Activated T-cell treated with anti-CD3 and anti-CD28 coated beads, Interleukin-2, amount 50 U/mL, for 72 hours (primary cell): ENCODE results near the gene MYOD1. TPM values are rescaled to one million over a fixed set of nuclear protein-coding genes. Genes with fewer than 3 reads are reported as not detected.

Source experiments
- ATAC-seq, 2 donors: fragments of 150-1000 bp; cut with Tn5 transposase; replicated peaks in 1 of 2; 2 replicates each; pipeline ENCODE4 v1.10.0; 2021; ENCODE audit warnings: moderate library complexity in 2 of 2, mild to moderate bottlenecking in 1 of 2
- DNase-seq, 2 donors: peaks; one replicate each; pipeline ENCODE4 v3.0.0; 2021 to 2022; ENCODE audit warnings: mixed read lengths in 1 of 2
- H3K27ac Mint-ChIP-seq: one replicate; pipeline ENCODE4 v1.8.0; 2022; ENCODE audit warnings: mild to moderate bottlenecking, moderate library complexity, mixed read lengths
- H3K27me3 Mint-ChIP-seq: one replicate; pipeline ENCODE4 v1.8.0; 2022; ENCODE audit warnings: low read depth, mixed read lengths
- H3K36me3 Mint-ChIP-seq, 2 donors: one replicate each; pipeline ENCODE4 v1.8.0; 2022; ENCODE audit warnings: mixed read lengths in 2 of 2, mild to moderate bottlenecking in 1 of 2; ENCODE audit not compliant: insufficient read depth in 2 of 2
- H3K4me1 Mint-ChIP-seq: one replicate; pipeline ENCODE4 v1.8.0; 2022; ENCODE audit warnings: low read depth, mixed read lengths
- H3K4me3 Mint-ChIP-seq, 2 donors: one replicate each; pipeline ENCODE4 v1.8.0; 2022; ENCODE audit warnings: mild to moderate bottlenecking in 2 of 2, mixed read lengths in 2 of 2, moderate library complexity in 2 of 2
- H3K9me3 Mint-ChIP-seq, 2 donors: one replicate each; pipeline ENCODE4 v1.8.0; 2022; ENCODE audit warnings: mixed read lengths in 2 of 2
- total RNA-seq, 2 donors: library from RNA; stranded (reverse); gene quantifications; one replicate each; pipeline ENCODE4 v1.2.3, GENCODE V29; 2022

Gene MYOD1
- not detected for total RNA-seq

DNA sequence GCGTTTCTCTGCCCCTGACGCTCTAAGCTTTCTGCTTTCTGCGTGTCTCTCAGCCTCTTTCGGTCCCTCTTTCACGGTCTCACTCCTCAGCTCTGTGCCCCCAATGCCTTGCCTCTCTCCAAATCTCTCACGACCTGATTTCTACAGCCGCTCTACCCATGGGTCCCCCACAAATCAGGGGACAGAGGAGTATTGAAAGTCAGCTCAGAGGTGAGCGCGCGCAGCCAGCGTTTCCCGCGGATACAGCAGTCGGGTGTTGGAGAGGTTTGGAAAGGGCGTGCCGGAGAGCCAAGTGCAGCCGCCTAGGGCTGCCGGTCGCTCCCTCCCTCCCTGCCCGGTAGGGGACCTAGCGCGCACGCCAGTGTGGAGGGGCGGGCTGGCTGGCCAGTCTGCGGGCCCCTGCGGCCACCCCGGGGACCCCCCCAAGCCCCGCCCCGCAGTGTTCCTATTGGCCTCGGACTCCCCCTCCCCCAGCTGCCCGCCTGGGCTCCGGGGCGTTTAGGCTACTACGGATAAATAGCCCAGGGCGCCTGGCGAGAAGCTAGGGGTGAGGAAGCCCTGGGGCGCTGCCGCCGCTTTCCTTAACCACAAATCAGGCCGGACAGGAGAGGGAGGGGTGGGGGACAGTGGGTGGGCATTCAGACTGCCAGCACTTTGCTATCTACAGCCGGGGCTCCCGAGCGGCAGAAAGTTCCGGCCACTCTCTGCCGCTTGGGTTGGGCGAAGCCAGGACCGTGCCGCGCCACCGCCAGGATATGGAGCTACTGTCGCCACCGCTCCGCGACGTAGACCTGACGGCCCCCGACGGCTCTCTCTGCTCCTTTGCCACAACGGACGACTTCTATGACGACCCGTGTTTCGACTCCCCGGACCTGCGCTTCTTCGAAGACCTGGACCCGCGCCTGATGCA is at the start of gene MYOD1:
MYOD1 (plus strand) TSS at position 544 of the 910 bp plus-strand sequence; CDS start at position 756, 212 bp downstream.
- DNase-seq = no peak

DNA sequence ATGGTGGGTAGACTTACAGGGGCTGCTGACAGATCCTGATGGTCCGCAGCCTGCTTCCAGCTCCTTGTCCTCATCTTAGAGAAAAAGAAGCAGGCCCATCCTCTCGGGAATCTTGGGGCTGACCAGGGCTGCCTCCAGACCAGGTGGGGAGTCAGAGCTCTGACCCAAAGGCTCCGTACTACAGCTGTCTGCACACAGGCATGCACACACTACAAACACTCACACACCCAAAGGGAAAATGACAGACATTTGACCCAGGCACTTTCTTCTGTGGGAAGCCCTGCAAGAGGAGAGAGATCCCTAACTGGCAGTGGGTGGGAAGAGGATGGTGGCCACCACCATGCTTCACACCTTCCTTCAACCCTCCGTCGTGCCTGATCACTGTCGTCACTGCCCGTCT is 46.9 kb upstream of the MYOD1 start:
- H3K27ac Mint-ChIP-seq = no peak overlapping the region
- DNase-seq (no peak), ATAC-seq (no peak)
- H3K27me3 Mint-ChIP-seq = peaks cover 49% of the 10 kb centered on the region
- no peak overlapping the region for H3K4me3 Mint-ChIP-seq
- peaks cover 0 to 5% of the 10 kb centered on the region in 2 donors for H3K36me3 Mint-ChIP-seq
- H3K4me1 Mint-ChIP-seq = no peaks in the 10 kb centered on the region
- peaks cover 4 to 6% of the 10 kb centered on the region in 2 donors for H3K9me3 Mint-ChIP-seq

More for the DNA sequence above, at the start of gene MYOD1:
- H3K9me3 Mint-ChIP-seq = no peaks in the 10 kb centered on the region
- H3K27me3 Mint-ChIP-seq = peaks cover 41% of the 10 kb centered on the region
- H3K27ac Mint-ChIP-seq = no peak within 1 kb of the TSS
- ATAC-seq = no peak
- H3K36me3 Mint-ChIP-seq = no peaks in the 10 kb centered on the region
- no peaks in the 10 kb centered on the region for H3K4me1 Mint-ChIP-seq
- no peak within 1 kb of the TSS for H3K4me3 Mint-ChIP-seq

DNA sequence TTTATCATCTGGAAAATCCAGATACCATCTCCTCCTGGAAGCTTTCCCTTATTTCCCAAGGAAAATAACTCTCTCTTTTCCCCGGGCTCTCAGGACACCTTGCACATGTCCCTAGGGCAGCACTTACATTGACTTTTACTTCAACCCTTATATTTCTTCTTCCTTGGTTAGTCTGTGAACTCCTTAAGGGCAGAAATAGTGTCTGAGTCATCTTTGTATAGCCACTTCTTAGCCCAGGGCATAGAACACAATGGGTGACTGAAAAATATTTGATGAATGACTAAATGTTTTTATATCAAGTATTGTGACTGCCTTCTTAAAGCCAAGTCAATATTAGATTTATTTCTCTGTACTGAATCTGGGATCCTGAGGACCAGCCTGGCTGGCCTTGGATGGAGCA is 45.4 kb upstream of the MYOD1 start:
- ATAC-seq = no peak
- no peak overlapping the region for H3K27ac Mint-ChIP-seq
- H3K4me1 Mint-ChIP-seq = no peaks in the 10 kb centered on the region
- H3K9me3 Mint-ChIP-seq = peaks cover 4 to 6% of the 10 kb centered on the region in 2 donors
- DNase-seq = no peak
- peaks cover 0 to 5% of the 10 kb centered on the region in 2 donors for H3K36me3 Mint-ChIP-seq
- no peak overlapping the region for H3K4me3 Mint-ChIP-seq
- H3K27me3 Mint-ChIP-seq = peaks cover 49% of the 10 kb centered on the region

DNA sequence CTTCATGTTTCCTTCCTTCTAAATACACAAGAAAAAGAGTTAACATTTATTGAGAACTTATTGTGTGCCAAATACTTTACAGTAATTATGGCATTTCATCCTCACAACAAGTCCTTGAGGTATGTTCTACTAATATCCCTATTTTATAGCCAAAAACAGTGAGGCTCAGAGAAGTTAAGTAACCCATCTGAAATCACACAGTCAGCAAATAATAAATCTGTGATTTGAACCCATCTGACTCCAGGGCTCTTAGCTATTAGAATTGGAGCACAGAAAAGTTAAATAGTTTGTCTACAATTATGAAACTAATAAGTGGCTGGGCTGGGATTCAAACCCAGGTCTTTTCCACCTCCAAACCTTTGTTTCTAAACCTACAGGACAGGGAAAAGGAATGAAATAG is 36.5 kb upstream of the MYOD1 start:
- Mint-ChIP-seq H3K36me3 (no peaks in the 10 kb centered on the region), H3K9me3 (no peaks in the 10 kb centered on the region), H3K4me3 (no peak overlapping the region), H3K27ac (no peak overlapping the region), H3K27me3 (peaks cover 18% of the 10 kb centered on the region), H3K4me1 (no peaks in the 10 kb centered on the region)
- ATAC-seq (no peak), DNase-seq (no peak)

DNA sequence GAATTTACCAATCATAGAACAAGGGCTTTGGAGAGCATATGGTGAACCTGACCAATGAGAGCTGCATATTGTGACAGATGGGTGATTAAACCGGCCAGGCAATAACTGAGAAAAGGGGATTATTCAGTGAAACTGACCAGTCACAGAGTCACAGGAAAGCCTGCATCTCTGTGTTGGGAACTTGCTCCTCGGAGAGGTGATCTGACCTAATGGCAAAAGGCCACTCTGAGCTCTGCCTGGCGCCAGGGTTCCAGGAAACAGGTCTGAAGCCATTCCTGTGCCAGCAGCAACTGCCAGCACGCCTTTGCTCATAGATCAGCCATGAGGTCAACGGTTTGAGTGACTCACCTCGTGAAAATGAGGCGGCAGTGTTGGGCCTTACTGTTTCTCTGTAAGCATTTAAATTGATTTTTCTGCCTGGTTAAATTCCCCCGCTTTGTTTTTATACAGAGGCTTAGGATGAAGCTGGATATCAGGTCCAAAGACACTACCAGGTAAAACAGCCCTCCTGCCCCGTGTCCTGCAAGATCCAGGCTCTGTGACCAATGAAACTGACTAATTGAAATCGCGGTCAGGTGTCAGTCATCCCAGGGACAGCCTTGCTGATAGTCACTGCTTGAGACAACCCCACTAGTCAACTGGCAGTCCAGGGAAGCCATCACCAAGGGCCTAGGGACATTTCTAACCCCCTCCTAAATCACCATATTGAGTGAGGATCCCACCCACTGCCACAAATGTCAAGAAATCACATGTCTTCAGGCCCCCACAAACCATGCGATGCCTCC is 35.8 kb upstream of the MYOD1 start:
- Mint-ChIP-seq H3K27me3 (peaks cover 18% of the 10 kb centered on the region), H3K27ac (no peak overlapping the region), H3K9me3 (no peaks in the 10 kb centered on the region), H3K4me3 (no peak overlapping the region), H3K36me3 (no peaks in the 10 kb centered on the region), H3K4me1 (no peaks in the 10 kb centered on the region)
- DNase-seq = no peak
- ATAC-seq = no peak

DNA sequence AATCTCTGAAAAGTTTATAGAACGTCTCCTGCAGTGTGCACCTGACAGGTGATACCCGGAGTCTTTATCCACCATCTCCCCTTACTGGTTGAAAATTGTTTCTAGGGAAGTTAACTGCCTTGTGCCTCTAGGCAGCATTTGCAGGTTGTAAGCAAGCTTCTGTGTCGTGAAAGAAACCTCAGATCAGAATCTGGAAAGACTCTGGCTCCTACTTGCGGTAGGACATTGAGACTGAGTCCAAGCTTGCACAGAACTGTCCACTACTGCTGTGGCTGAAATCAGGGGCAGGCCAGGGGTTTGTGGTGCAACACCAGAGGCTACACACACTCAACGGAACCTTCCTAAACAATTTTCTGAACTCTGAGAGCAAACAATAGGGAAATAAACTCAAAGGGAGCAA is 34.8 kb upstream of the MYOD1 start:
- Mint-ChIP-seq H3K4me3 (no peak overlapping the region), H3K9me3 (no peaks in the 10 kb centered on the region), H3K36me3 (no peaks in the 10 kb centered on the region), H3K27me3 (peaks cover 18% of the 10 kb centered on the region), H3K27ac (no peak overlapping the region), H3K4me1 (no peaks in the 10 kb centered on the region)
- ATAC-seq (no peak), DNase-seq (no peak)

DNA sequence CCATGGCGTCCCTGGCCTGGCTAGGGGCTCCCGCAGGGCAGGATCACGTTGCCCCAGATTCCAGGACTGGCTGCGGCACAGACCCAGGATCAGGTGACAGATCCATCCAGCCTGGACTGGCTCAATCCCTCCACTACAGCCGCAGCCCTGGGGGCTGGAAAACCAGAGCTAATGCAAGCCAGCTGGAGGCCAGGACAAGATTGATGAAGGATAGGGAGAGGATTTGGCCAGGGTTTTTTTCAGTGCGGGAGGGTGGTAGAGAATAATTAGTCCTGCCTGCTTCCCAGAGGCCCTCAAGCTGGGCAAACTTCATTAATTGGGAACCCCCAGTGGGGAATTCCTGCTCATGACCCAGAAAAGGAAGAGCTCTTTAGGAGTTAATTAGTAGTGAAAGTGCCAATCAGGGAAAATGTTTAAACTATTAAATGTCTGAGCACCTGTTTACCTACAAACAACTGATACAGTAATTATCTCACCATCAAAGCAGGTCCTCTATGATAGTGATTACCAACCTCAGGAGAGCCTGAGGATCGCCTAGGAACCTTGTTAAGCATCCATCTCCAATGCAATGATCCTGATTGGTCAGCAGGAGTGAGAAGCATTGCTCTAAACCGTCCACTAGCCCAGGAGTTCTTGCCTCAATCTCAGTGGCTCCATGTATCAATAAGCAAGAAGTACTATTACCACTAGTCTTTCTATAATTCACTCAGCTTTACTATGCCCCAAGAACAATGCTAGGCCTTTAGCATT is 33.0 kb upstream of the MYOD1 start:
- H3K4me1 Mint-ChIP-seq = no peaks in the 10 kb centered on the region
- H3K36me3 Mint-ChIP-seq = no peaks in the 10 kb centered on the region
- H3K27ac Mint-ChIP-seq = no peak overlapping the region

DNA sequence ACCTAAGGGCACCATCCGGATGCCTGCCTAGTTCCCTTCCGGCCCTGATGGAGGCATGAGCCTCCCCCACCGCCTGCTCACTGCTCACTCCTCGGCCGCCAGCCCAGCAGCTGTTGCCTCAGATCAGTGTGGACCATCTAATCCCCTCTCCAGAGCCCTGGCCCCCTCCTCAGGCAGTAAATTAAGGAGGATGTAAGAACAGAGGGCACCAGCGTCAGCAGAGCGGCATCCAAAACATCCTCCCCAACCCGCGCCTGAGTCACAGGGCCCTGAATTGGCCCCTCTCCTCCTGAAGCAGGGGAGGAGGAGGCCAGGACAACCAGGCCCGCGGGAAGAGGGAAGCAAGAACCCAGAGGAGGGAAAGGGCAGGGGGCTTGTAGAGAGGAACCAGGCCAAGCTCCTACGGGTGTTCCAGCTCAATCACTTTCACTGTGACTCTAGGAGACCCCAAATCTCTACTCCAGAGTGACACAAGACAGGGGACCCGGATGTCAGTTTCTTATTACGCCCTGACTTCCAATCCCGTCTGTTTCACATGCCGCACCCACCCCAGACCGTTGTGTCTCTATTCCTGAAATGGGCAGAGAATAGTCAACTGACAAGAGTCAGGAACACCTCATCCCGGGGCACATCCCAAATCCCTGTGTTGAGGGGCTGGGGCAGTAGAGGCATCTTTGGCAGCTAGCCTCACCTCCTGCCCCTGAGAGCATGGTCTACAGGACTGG is 31.3 kb upstream of the MYOD1 start:
- Mint-ChIP-seq H3K4me1 (no peaks in the 10 kb centered on the region), H3K27me3 (peaks cover 7% of the 10 kb centered on the region), H3K9me3 (no peaks in the 10 kb centered on the region), H3K4me3 (no peak overlapping the region), H3K36me3 (no peaks in the 10 kb centered on the region), H3K27ac (no peak overlapping the region)
- no peak for DNase-seq
- no peak for ATAC-seq

More for the DNA sequence above, 33.0 kb upstream of the MYOD1 start:
- DNase-seq (no peak), ATAC-seq (no peak)
- Mint-ChIP-seq H3K27me3 (peaks cover 12% of the 10 kb centered on the region), H3K4me3 (no peak overlapping the region), H3K9me3 (no peaks in the 10 kb centered on the region)

DNA sequence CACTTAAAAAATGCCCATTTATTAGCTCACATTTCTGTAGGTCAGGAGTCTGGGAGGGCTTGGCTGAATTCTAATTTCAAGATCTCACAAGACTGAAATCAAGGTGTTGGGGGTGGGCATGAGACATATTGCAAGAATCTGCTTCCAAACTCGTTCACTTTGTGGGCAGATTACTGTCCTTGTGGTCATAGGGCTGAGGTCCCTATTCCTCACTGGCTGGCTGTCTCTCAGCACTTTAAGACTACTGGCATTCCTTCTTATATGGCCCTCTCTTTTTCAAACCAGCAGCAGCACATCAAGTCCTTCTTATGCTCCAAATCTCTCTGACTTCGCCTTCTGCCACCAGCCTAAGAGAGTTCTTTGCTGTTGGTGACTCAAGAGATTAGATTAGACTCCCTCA is 27.8 kb upstream of the MYOD1 start:
- H3K4me3 Mint-ChIP-seq = no peak overlapping the region
- ATAC-seq = no peak
- H3K36me3 Mint-ChIP-seq = peaks cover 0 to 1% of the 10 kb centered on the region in 2 donors
- H3K27ac Mint-ChIP-seq = no peak overlapping the region
- no peaks in the 10 kb centered on the region for H3K4me1 Mint-ChIP-seq
- DNase-seq = no peak
- H3K27me3 Mint-ChIP-seq = peaks cover 37% of the 10 kb centered on the region
- H3K9me3 Mint-ChIP-seq = no peaks in the 10 kb centered on the region

DNA sequence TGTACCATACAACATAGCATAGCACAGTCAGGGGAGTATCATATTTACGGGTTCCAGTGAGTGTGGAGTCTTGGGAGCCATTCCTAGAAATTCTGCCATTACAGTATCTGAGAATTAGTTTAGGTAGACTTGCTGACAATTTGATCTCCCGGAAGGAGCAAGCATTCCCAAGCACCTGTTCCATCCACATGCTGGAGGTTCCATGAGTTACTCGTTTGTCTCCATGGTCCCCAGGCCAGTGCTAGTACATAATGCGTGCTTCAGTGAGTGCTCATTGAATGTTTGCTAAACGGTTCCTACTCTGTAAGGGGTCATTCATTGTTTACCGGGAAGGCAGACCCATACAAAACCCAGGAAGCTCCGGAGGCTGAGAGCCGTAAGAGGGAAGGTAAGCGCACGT is 27.4 kb upstream of the MYOD1 start:
- Mint-ChIP-seq H3K4me3 (no peak overlapping the region), H3K36me3 (peaks cover 0 to 1% of the 10 kb centered on the region in 2 donors), H3K27ac (no peak overlapping the region), H3K9me3 (no peaks in the 10 kb centered on the region), H3K4me1 (no peaks in the 10 kb centered on the region), H3K27me3 (peaks cover 41% of the 10 kb centered on the region)
- ATAC-seq = no peak
- no peak for DNase-seq

DNA sequence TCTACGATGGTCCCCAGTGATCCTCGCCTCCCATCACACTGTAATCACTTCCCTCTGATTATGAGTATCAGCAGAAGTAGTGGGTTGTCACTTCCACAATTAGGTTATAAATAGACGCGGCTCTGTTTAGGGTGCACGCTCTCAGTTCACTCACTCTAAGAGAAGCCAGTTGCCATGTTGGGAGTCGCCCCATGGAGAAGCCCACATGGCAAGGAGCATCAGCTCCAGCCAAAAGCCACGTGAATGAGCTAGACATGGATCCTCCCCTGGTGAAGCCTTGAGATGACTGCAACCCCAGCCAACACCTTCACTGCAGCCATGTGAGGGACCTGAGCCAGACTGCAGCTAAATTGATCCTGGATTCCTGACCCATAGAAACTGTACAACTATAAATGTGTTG is 26.4 kb upstream of the MYOD1 start:
- Mint-ChIP-seq H3K27me3 (peaks cover 46% of the 10 kb centered on the region), H3K36me3 (peaks cover 0 to 1% of the 10 kb centered on the region in 2 donors), H3K4me1 (no peaks in the 10 kb centered on the region), H3K27ac (no peak overlapping the region), H3K9me3 (no peaks in the 10 kb centered on the region), H3K4me3 (no peak overlapping the region)
- DNase-seq (no peak), ATAC-seq (no peak)

DNA sequence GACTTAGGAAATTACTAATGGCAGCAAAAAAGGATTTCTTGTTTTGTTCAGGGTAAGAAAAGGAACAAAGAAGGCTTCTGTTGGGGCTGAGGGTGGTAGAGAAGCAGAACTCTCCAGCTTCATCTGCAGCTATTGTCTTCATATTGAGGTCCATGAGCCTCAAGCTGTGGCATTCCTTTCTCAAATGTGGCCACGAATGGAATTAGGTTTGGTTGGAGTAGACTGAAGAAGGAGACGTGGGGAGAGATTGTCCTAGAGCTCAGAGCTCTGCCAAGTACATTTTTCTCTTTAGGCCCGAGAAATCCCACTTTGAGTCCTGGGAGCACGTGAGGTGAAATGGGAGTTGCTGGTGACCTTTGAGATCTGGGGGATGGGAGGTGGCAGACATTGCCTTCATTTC is 25.8 kb upstream of the MYOD1 start:
- Mint-ChIP-seq H3K27ac (no peak overlapping the region), H3K4me1 (no peaks in the 10 kb centered on the region), H3K27me3 (peaks cover 51% of the 10 kb centered on the region), H3K4me3 (no peak overlapping the region), H3K9me3 (no peaks in the 10 kb centered on the region), H3K36me3 (peaks cover 0 to 1% of the 10 kb centered on the region in 2 donors)
- DNase-seq (no peak), ATAC-seq (no peak)
